Trophoblast cell (in vitro differentiated cells and primary cell): ENCODE measurements around the gene MAST4.
A peak's percentile ranks its signal among the peaks of the same experiment; 100 is the strongest.

ENCODE experiments used
- DNase-seq, 2 donors: peaks; one replicate each; pipeline ENCODE4 v3.0.0-alpha.2; 2016
- H2AFZ ChIP-seq: 2 replicates; pipeline ENCODE4 v1.6.1; 2013; ENCODE audit warnings: low read length, moderate library complexity, mild to moderate bottlenecking; ENCODE audit not compliant: insufficient read depth, poor library complexity
- H2AK5ac ChIP-seq: 2 replicates; pipeline ENCODE4 v1.6.1; 2013; ENCODE audit warnings: mild to moderate bottlenecking, low read length
- H2BK120ac ChIP-seq: 2 replicates; pipeline ENCODE4 v1.6.1; 2013; ENCODE audit warnings: low read length, mild to moderate bottlenecking, moderate library complexity; ENCODE audit not compliant: insufficient read depth, poor library complexity
- H2BK12ac ChIP-seq: 2 replicates; pipeline ENCODE4 v1.6.1; 2013; ENCODE audit warnings: mild to moderate bottlenecking, low read length, moderate library complexity
- H2BK5ac ChIP-seq: 2 replicates; pipeline ENCODE4 v1.6.1; 2013; ENCODE audit warnings: low read length, low read depth, moderate library complexity, mild to moderate bottlenecking; ENCODE audit not compliant: poor library complexity
- H3K14ac ChIP-seq: 2 replicates; pipeline ENCODE4 v1.6.1; 2013; ENCODE audit warnings: mild to moderate bottlenecking, low read length
- H3K18ac ChIP-seq: 2 replicates; pipeline ENCODE4 v1.6.1; 2013; ENCODE audit warnings: mild to moderate bottlenecking, low read length
- H3K23ac ChIP-seq: 2 replicates; pipeline ENCODE4 v1.6.1; 2013; ENCODE audit warnings: low read length
- H3K27ac ChIP-seq: 2 replicates; pipeline ENCODE4 v1.5.1; 2013; ENCODE audit warnings: low read depth, mild to moderate bottlenecking, inconsistent platforms, low read length, moderate library complexity
- H3K27me3 ChIP-seq: 2 replicates; pipeline ENCODE4 v1.6.1; 2013; ENCODE audit warnings: inconsistent platforms, mild to moderate bottlenecking, low read length, moderate library complexity; ENCODE audit not compliant: insufficient read depth
- H3K36me3 ChIP-seq, 2 experiments: 1 replicate in 1 of 2; 2 replicates in 1 of 2; pipeline ENCODE4 v1.6.1; 2013; ENCODE audit warnings: low read length in 2 of 2, mild to moderate bottlenecking in 2 of 2, moderate library complexity in 1 of 2; ENCODE audit not compliant: insufficient read depth in 2 of 2, control insufficient read depth in 1 of 2
- H3K4ac ChIP-seq: 2 replicates; pipeline ENCODE4 v1.6.1; 2013; ENCODE audit warnings: low read depth, mild to moderate bottlenecking, low read length, moderate library complexity
- H3K4me1 ChIP-seq, 2 experiments: 1 replicate in 1 of 2; 2 replicates in 1 of 2; pipeline ENCODE4 v1.6.1; 2013; ENCODE audit warnings: low read length in 2 of 2, mild to moderate bottlenecking in 2 of 2, moderate library complexity in 1 of 2; ENCODE audit not compliant: insufficient read depth in 2 of 2, control insufficient read depth in 1 of 2
- H3K4me2 ChIP-seq: 2 replicates; pipeline ENCODE4 v1.6.1; 2013; ENCODE audit warnings: inconsistent platforms, mild to moderate bottlenecking, low read length, moderate library complexity
- H3K4me3 ChIP-seq: 2 replicates; pipeline ENCODE4 v1.5.1; 2013; ENCODE audit warnings: mild to moderate bottlenecking, low read depth, low read length, inconsistent platforms
- H3K79me1 ChIP-seq: one replicate; pipeline ENCODE4 v1.6.1; 2013; ENCODE audit warnings: low read length
- H3K79me2 ChIP-seq: 2 replicates; pipeline ENCODE4 v1.6.1; 2013; ENCODE audit warnings: low read length, mild to moderate bottlenecking; ENCODE audit not compliant: control insufficient read depth, insufficient read depth, poor library complexity
- H3K9ac ChIP-seq: 2 replicates; pipeline ENCODE4 v1.6.1; 2013; ENCODE audit warnings: mild to moderate bottlenecking, low read length
- H3K9me3 ChIP-seq: 2 replicates; pipeline ENCODE4 v1.6.1; 2013; ENCODE audit warnings: low read depth, mild to moderate bottlenecking, control low read depth, inconsistent platforms, low read length; ENCODE audit not compliant: insufficient read depth
- H4K12ac ChIP-seq: 2 replicates; pipeline ENCODE4 v1.6.1; 2013; ENCODE audit warnings: low read depth, mild to moderate bottlenecking, low read length, moderate library complexity
- H4K8ac ChIP-seq: 2 replicates; pipeline ENCODE4 v1.6.1; 2013; ENCODE audit warnings: low read depth, mild to moderate bottlenecking, low read length, moderate library complexity
- H4K91ac ChIP-seq: one replicate; pipeline ENCODE4 v1.6.1; 2013; ENCODE audit warnings: low read depth, mild to moderate bottlenecking, low read length, moderate library complexity
- WGBS: extraction: QIAGEN DNeasy Blood & Tissue Kit; methylation state at CpG from one replicate; pipeline ENCODE4 v1.1.7; 2013; ENCODE audit warnings: missing lambda C conversion rate; ENCODE audit not compliant: insufficient read length, insufficient coverage; ENCODE audit errors: extremely low coverage; 5-methylcytosine and 5-hydroxymethylcytosine counted together

MAST4 gene

GRCh38 chr5:67094476-67095300 lies 498.5 kb downstream of the MAST4 start:
- no peaks in the 10 kb centered on the region for H3K79me2 ChIP-seq
- H4K12ac ChIP-seq, result peak overlapping the region; percentile 51
- no peak overlapping the region for H3K9ac ChIP-seq
- peak overlapping the region; percentile 62 for H3K14ac ChIP-seq
- H2AFZ ChIP-seq, result no peak overlapping the region
- H3K4me3 ChIP-seq, result no peak overlapping the region
- H2BK120ac ChIP-seq, result peak overlapping the region; percentile 84
- peak overlapping the region; percentile 66 for H4K8ac ChIP-seq
- H3K4ac ChIP-seq, result no peak overlapping the region
- no CpG with 5 or more reads among the region's 4 CpGs for WGBS
- no peak overlapping the region for H3K23ac ChIP-seq
- DNase-seq, result peak in 1 of 2 donors; percentile 27
- H3K4me1 ChIP-seq, result peaks cover 6 to 8% of the 10 kb centered on the region in 2 experiments
- peak overlapping the region; percentile 51 for H3K18ac ChIP-seq
- no peaks in the 10 kb centered on the region for H3K27me3 ChIP-seq
- no peaks in the 10 kb centered on the region for H3K36me3 ChIP-seq
- H3K9me3 ChIP-seq, result no peaks in the 10 kb centered on the region
- peak overlapping the region; percentile 18 for H3K4me2 ChIP-seq
- H2BK12ac ChIP-seq, result peak overlapping the region; percentile 61
- H4K91ac ChIP-seq, result peak overlapping the region; percentile 61
- peaks cover 8% of the 10 kb centered on the region for H3K79me1 ChIP-seq
- peak overlapping the region; percentile 72 for H3K27ac ChIP-seq
- no peak overlapping the region for H2AK5ac ChIP-seq
- H2BK5ac ChIP-seq, result peak overlapping the region; percentile 86

GRCh38 chr5:67095346-67096171 lies 499.4 kb downstream of the MAST4 start:
- H3K9me3 ChIP-seq, result no peaks in the 10 kb centered on the region
- no peak overlapping the region for H3K4me3 ChIP-seq
- no peak overlapping the region for H3K9ac ChIP-seq
- H3K4me2 ChIP-seq, result no peak overlapping the region
- no peaks in the 10 kb centered on the region for H3K79me2 ChIP-seq
- no peaks in the 10 kb centered on the region for H3K27me3 ChIP-seq
- peak overlapping the region; percentile 77 for H3K14ac ChIP-seq
- no peak overlapping the region for H2AFZ ChIP-seq
- H3K18ac ChIP-seq, result no peak overlapping the region
- no peak overlapping the region for H3K23ac ChIP-seq
- H4K91ac ChIP-seq, result peak overlapping the region; percentile 85
- H3K4ac ChIP-seq, result no peak overlapping the region
- H2AK5ac ChIP-seq, result peak overlapping the region; percentile 74
- H3K27ac ChIP-seq, result no peak overlapping the region
- no CpG with 5 or more reads among the region's 8 CpGs for WGBS
- DNase-seq, result no peak
- peak overlapping the region; percentile 96 for H2BK12ac ChIP-seq
- H3K79me1 ChIP-seq, result peaks cover 8% of the 10 kb centered on the region
- no peaks in the 10 kb centered on the region for H3K36me3 ChIP-seq
- H4K8ac ChIP-seq, result no peak overlapping the region
- H2BK120ac ChIP-seq, result peak overlapping the region; percentile 83
- H2BK5ac ChIP-seq, result peak overlapping the region; percentile 73
- H3K4me1 ChIP-seq, result peaks cover 6 to 8% of the 10 kb centered on the region in 2 experiments
- no peak overlapping the region for H4K12ac ChIP-seq

- Histone ChIP-seq H2BK5ac (no peak overlapping the region), H3K18ac (no peak overlapping the region), H3K14ac (no peak overlapping the region), H2AFZ (no peak overlapping the region), H3K36me3 (peaks cover 3 to 5% of the 10 kb centered on the region in 2 experiments), H2AK5ac (no peak overlapping the region), H3K9ac (no peak overlapping the region), H3K9me3 (no peaks in the 10 kb centered on the region), H3K4me1 (peaks cover 6 to 8% of the 10 kb centered on the region in 2 experiments), H3K4me2 (no peak overlapping the region), H3K4me3 (no peak overlapping the region), H3K23ac (no peak overlapping the region), H4K8ac (no peak overlapping the region), H3K79me2 (no peaks in the 10 kb centered on the region), H3K27ac (no peak overlapping the region), H4K91ac (no peak overlapping the region), H3K4ac (no peak overlapping the region), H2BK120ac (no peak overlapping the region), H2BK12ac (no peak overlapping the region), H3K27me3 (no peaks in the 10 kb centered on the region), H3K79me1 (peaks cover 8% of the 10 kb centered on the region), H4K12ac (no peak overlapping the region)
- no peak for DNase-seq
These were observed 502.5 kb downstream of the MAST4 start for GRCh38 chr5:67098656-67099055.

- H2BK120ac ChIP-seq, result no peak overlapping the region
- no peak overlapping the region for H2BK12ac ChIP-seq
- no peak for DNase-seq
- H2BK5ac ChIP-seq, result no peak overlapping the region
- H2AFZ ChIP-seq, result no peak overlapping the region
- no peaks in the 10 kb centered on the region for H3K9me3 ChIP-seq
- WGBS, result no CpG with 5 or more reads among the region's 10 CpGs
- no peak overlapping the region for H3K18ac ChIP-seq
- no peak overlapping the region for H3K4me3 ChIP-seq
- no peak overlapping the region for H3K4ac ChIP-seq
- H3K79me1 ChIP-seq, result peaks cover 2% of the 10 kb centered on the region
- no peak overlapping the region for H4K12ac ChIP-seq
- no peak overlapping the region for H3K4me2 ChIP-seq
- no peak overlapping the region for H3K23ac ChIP-seq
- no peak overlapping the region for H4K8ac ChIP-seq
- no peak overlapping the region for H3K9ac ChIP-seq
- H3K79me2 ChIP-seq, result no peaks in the 10 kb centered on the region
- H3K27me3 ChIP-seq, result no peaks in the 10 kb centered on the region
- H3K4me1 ChIP-seq, result peaks cover 2% of the 10 kb centered on the region in 2 experiments
- H3K27ac ChIP-seq, result no peak overlapping the region
- H3K36me3 ChIP-seq, result peaks cover 3 to 5% of the 10 kb centered on the region in 2 experiments
- no peak overlapping the region for H2AK5ac ChIP-seq
- H4K91ac ChIP-seq, result no peak overlapping the region
- H3K14ac ChIP-seq, result no peak overlapping the region
These were observed 504.1 kb downstream of the MAST4 start for GRCh38 chr5:67100301-67100700.
